Suprapubic skin (tissue), 4 donors: Measurements from ENCODE around the gene HDAC1. TPM values are rescaled to one million over a fixed set of nuclear protein-coding genes. Genes with fewer than 3 reads are reported as not detected.

Experiments used
- DNase-seq, 2 donors: peaks; one replicate each; pipeline ENCODE4 v3.0.0-alpha.2; 2019; ENCODE audit warnings: low spot score in 2 of 2
- H3K27ac ChIP-seq: fragments of 200-600 bp; sonication (generic); one replicate; pipeline ENCODE4 v1.5.1; 2019
- H3K27me3 ChIP-seq: fragments of 200-600 bp; sonication (generic); one replicate; pipeline ENCODE4 v1.5.1; 2019
- H3K36me3 ChIP-seq: fragments of 200-600 bp; sonication (generic); one replicate; pipeline ENCODE4 v1.5.1; 2019
- H3K4me1 ChIP-seq: fragments of 200-600 bp; sonication (generic); one replicate; pipeline ENCODE4 v1.5.1; 2019
- H3K4me3 ChIP-seq: fragments of 200-600 bp; sonication (generic); one replicate; pipeline ENCODE4 v1.5.1; 2019; ENCODE audit warnings: mild to moderate bottlenecking
- H3K9me3 ChIP-seq: fragments of 200-600 bp; sonication (generic); one replicate; pipeline ENCODE4 v1.5.1; 2019
- CTCF ChIP-seq, 2 donors: fragments of 200-600 bp in 1 of 2; fragments of 450-650 bp in 1 of 2; sonication (generic) in 1 of 2; IDR thresholded peaks; one replicate each; pipeline ENCODE4 v1.5.1; 2016 to 2019; ENCODE audit warnings: antibody characterized with exemption in 2 of 2, mild to moderate bottlenecking in 1 of 2, moderate library complexity in 1 of 2
- EP300 ChIP-seq: sonication (generic); formaldehyde crosslinking; IDR thresholded peaks from one replicate; pipeline ENCODE4 v1.6.1; 2017; ENCODE audit warnings: antibody characterized with exemption
- POLR2A ChIP-seq, 2 donors: fragments of 450-650 bp; IDR thresholded peaks; one replicate each; pipeline ENCODE4 v1.6.1; 2017; ENCODE audit warnings: antibody characterized with exemption in 2 of 2, mild to moderate bottlenecking in 2 of 2, moderate library complexity in 2 of 2
- POLR2AphosphoS5 ChIP-seq, 3 donors: sonication (generic); formaldehyde crosslinking; IDR thresholded peaks; one replicate each; pipeline ENCODE4 v1.6.1; 2017; ENCODE audit warnings: antibody characterized with exemption in 3 of 3
- WGBS: methylation state at CpG from one replicate; pipeline ENCODE4 v1.1.5; 2018; 5-methylcytosine and 5-hydroxymethylcytosine counted together
- total RNA-seq, 4 donors: library from RNA; depleted of rRNA; stranded (reverse); fragments of >200 nt; gene quantifications; one replicate each; pipeline ENCODE4 v1.1.0, GENCODE V29; 2016

The HDAC1 gene
- total RNA-seq, 4 donors from 2014 or later, result 34.4 to 52.9 (median 40.2) TPM

DNA sequence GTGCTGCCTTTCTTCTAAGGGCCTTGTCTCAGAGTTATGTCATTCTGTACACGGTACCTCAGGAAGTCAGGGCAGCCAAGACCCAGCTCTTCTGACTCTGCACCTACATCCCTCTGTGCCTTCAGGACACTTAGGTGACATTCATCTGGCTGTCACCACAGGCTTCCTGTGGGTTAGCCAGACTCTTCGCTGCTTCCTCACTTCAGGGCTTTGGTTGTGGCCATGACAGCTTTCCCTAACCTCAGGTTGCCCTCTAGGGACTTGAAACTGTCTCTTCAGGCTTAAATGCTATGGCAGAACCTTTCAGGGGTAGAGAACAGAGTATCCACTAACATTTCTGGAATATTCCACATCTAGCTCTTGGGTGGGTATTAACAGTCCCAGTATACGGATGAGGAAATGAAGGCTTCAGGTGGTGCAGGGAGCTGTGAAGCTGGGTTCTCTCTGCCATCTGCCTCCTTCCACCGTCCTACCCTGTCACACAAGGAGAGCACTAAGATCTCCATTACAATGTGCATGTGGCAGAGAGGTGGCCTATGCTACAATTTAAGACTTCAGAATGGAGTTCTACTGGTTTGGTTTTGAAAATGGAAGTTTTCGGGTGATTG lies 80.4 kb downstream of the HDAC1 start:
- Histone ChIP-seq H3K27ac (no peak overlapping the region), H3K4me1 (no peaks in the 10 kb centered on the region), H3K9me3 (no peaks in the 10 kb centered on the region), H3K4me3 (no peak overlapping the region), H3K27me3 (no peaks in the 10 kb centered on the region), H3K36me3 (peaks cover 86% of the 10 kb centered on the region)
- no peak for TF ChIP-seq POLR2A (IDR thresholded peaks at IDR 0.05)
- TF ChIP-seq EP300, result no peak
- no peak for TF ChIP-seq CTCF (IDR thresholded peaks at IDR 0.05)
- no peak for TF ChIP-seq POLR2AphosphoS5 (IDR thresholded peaks at IDR 0.05)
- 92% methylated on average over 5 of the region's 5 CpGs for WGBS
- DNase-seq, result no peak

GRCh38 chr1:32373996-32374592 lies 82.2 kb downstream of the HDAC1 start:
- H3K36me3 ChIP-seq, result peaks cover 86% of the 10 kb centered on the region
- no peak for DNase-seq
- no peak overlapping the region for H3K4me3 ChIP-seq
- H3K4me1 ChIP-seq, result no peaks in the 10 kb centered on the region
- H3K27me3 ChIP-seq, result no peaks in the 10 kb centered on the region
- 76% methylated on average over 1 of the region's 1 CpG for WGBS
- no peaks in the 10 kb centered on the region for H3K9me3 ChIP-seq
- TF ChIP-seq CTCF (IDR thresholded peaks at IDR 0.05) (no peak), POLR2A (IDR thresholded peaks at IDR 0.05) (no peak), EP300 (no peak), POLR2AphosphoS5 (IDR thresholded peaks at IDR 0.05) (no peak)
- H3K27ac ChIP-seq, result no peak overlapping the region

DNA sequence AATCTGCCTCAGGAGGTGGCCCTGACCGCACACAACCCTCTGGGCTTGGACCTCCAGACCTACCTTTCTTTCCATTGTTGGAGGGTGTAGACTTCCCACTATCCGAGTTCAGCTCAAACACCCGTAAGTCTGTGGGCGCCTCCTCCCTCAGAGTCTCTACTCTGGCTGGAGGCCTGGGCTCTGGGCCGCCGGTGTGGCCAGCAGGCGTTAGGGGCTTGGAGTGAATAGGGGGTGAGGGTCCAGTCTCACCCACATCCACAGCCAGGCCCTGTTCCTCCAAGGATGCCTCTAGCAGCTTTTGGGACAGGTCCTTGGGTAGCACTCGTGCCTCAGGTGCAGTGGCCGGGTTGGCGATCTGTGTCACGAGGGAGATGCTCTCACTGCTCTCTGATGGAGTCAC lies 84.3 kb downstream of the HDAC1 start:
- WGBS, result 90% methylated on average over 11 of the region's 11 CpGs
- peaks cover 98% of the 10 kb centered on the region for H3K36me3 ChIP-seq
- no peak for DNase-seq
- H3K9me3 ChIP-seq, result no peaks in the 10 kb centered on the region
- no peaks in the 10 kb centered on the region for H3K4me1 ChIP-seq
- no peak overlapping the region for H3K4me3 ChIP-seq
- H3K27me3 ChIP-seq, result no peaks in the 10 kb centered on the region
- TF ChIP-seq POLR2A (IDR thresholded peaks at IDR 0.05) (no peak), CTCF (IDR thresholded peaks at IDR 0.05) (no peak), EP300 (no peak), POLR2AphosphoS5 (IDR thresholded peaks at IDR 0.05) (no peak)
- H3K27ac ChIP-seq, result no peak overlapping the region

DNA sequence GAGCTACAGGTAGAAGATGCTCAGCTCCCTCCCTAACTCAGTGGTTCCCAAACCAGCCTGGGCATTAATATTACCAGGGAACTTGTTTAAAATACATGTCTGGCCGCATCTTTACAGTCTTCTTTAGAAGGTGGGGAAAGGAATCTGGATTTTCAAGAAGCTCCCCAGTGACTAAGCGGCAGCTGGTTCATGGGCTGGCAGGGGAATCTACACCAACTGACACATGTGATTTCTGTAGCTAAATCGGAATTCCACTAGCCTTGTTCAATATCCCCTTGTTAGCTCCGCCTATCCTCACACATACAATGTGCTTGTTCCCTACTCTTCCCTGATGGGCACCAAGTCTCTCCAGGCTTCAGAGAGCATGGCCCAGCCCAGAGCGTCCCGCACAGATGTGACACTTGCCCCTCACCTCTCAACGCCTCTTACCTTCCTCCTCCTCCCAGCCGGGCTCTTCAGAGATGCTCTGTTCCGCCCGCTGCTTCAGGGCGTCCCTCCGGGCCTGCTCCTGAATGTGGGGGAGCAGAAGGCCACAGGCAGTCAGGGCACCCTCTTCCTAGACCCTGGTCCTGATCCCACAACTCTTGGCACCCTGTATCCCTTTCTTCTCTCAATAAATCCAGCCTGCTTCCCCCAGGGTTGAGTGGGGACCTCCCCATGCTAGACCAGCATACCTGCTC lies 85.8 kb downstream of the HDAC1 start:
- H3K36me3 ChIP-seq, result peaks cover 100% of the 10 kb centered on the region
- H3K4me1 ChIP-seq, result no peaks in the 10 kb centered on the region
- H3K27ac ChIP-seq, result no peak overlapping the region
- no peak for DNase-seq
- H3K27me3 ChIP-seq, result no peaks in the 10 kb centered on the region
- TF ChIP-seq EP300, result no peak
- TF ChIP-seq CTCF (IDR thresholded peaks at IDR 0.05), result no peak
- TF ChIP-seq POLR2A (IDR thresholded peaks at IDR 0.05), result no peak
- no peak for TF ChIP-seq POLR2AphosphoS5 (IDR thresholded peaks at IDR 0.05)
- 91% methylated on average over 12 of the region's 12 CpGs for WGBS
- H3K4me3 ChIP-seq, result no peak overlapping the region
- H3K9me3 ChIP-seq, result no peaks in the 10 kb centered on the region

DNA sequence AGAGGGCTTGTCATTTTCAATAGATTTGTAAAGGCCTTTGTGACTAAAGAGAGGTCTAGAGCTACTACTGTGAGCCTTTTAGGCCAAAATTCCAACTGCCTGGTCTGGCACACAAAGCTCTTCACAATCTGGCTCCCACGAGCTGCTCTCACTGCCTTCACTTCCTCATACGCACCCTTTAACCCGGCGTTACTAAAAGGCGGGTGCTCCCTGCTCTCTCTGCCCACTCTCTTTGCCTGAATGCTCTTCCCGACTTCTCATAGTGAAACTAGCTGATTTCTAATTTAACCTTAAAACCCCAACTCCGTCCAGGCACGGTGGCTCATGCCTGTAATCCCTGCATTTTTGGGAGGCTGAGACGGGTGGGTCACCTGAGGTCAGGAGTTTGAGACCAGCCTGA lies 88.2 kb downstream of the HDAC1 start:
- H3K4me1 ChIP-seq, result no peaks in the 10 kb centered on the region
- H3K36me3 ChIP-seq, result peaks cover 100% of the 10 kb centered on the region
- no peak overlapping the region for H3K4me3 ChIP-seq
- H3K9me3 ChIP-seq, result no peaks in the 10 kb centered on the region
- no peak for DNase-seq
- 93% methylated on average over 9 of the region's 9 CpGs for WGBS
- no peaks in the 10 kb centered on the region for H3K27me3 ChIP-seq
- TF ChIP-seq CTCF (IDR thresholded peaks at IDR 0.05), result no peak
- TF ChIP-seq EP300, result no peak
- no peak for TF ChIP-seq POLR2A (IDR thresholded peaks at IDR 0.05)
- TF ChIP-seq POLR2AphosphoS5 (IDR thresholded peaks at IDR 0.05), result no peak
- no peak overlapping the region for H3K27ac ChIP-seq
